Endodermal cell (in vitro differentiated cells): ENCODE data around the gene PRPF19. TPM values are rescaled to one million over a fixed set of nuclear protein-coding genes. Genes with fewer than 3 reads are reported as not detected.

Experiments
- DNase-seq: peaks from one replicate; pipeline ENCODE4 v3.0.0-alpha.2; 2017
- H3K27ac ChIP-seq: 2 replicates; pipeline ENCODE4 v1.5.1; 2013; ENCODE audit warnings: mild to moderate bottlenecking, low read depth, low read length, moderate library complexity
- H3K27me3 ChIP-seq: 2 replicates; pipeline ENCODE4 v1.6.1; 2013; ENCODE audit warnings: mild to moderate bottlenecking, low read length, moderate library complexity; ENCODE audit not compliant: insufficient read depth, control insufficient read depth, poor library complexity, severe bottlenecking
- H3K36me3 ChIP-seq: 2 replicates; pipeline ENCODE4 v1.7.0; 2013; ENCODE audit warnings: mild to moderate bottlenecking, low read length, moderate library complexity; ENCODE audit not compliant: control insufficient read depth, insufficient read depth
- H3K4me1 ChIP-seq: one replicate; pipeline ENCODE4 v1.7.0; 2013; ENCODE audit warnings: low read length; ENCODE audit not compliant: control insufficient read depth, insufficient read depth
- H3K4me3 ChIP-seq: 2 replicates; pipeline ENCODE4 v1.5.1; 2013; ENCODE audit warnings: mild to moderate bottlenecking, low read length, moderate library complexity
- H3K9ac ChIP-seq: 2 replicates; pipeline ENCODE4 v1.6.1; 2013; ENCODE audit warnings: mild to moderate bottlenecking, low read length, moderate library complexity; ENCODE audit not compliant: poor library complexity, severe bottlenecking; ENCODE audit errors: extremely low read depth
- H3K9me3 ChIP-seq: 2 replicates; pipeline ENCODE4 v1.6.1; 2013; ENCODE audit warnings: mild to moderate bottlenecking, low read length, moderate library complexity; ENCODE audit not compliant: control insufficient read depth
- H3K27ac Mint-ChIP-seq: 2 replicates; pipeline ENCODE4 v1.8.0; 2020; ENCODE audit warnings: mixed read lengths
- H3K27me3 Mint-ChIP-seq: 2 replicates; pipeline ENCODE4 v1.8.0; 2021; ENCODE audit warnings: mild to moderate bottlenecking, mixed read lengths; ENCODE audit not compliant: insufficient read depth
- H3K36me3 Mint-ChIP-seq: 2 replicates; pipeline ENCODE4 v1.8.0; 2020; ENCODE audit warnings: low read depth, mixed read lengths
- H3K4me1 Mint-ChIP-seq: 2 replicates; pipeline ENCODE4 v1.8.0; 2020; ENCODE audit warnings: mixed read lengths
- H3K4me3 Mint-ChIP-seq: 2 replicates; pipeline ENCODE4 v1.8.0; 2020; ENCODE audit warnings: mild to moderate bottlenecking, moderate library complexity, mixed read lengths
- H3K9me3 Mint-ChIP-seq: 2 replicates; pipeline ENCODE4 v1.8.0; 2020; ENCODE audit warnings: mild to moderate bottlenecking, mixed read lengths
- WGBS, 2 experiments: methylation state at CpG; one replicate each; pipeline versions ENCODE4 v1.1.5 to v1.1.7; 2013; ENCODE audit warnings: missing lambda C conversion rate in 2 of 2, mixed read lengths in 1 of 2; ENCODE audit not compliant: insufficient coverage in 1 of 2, insufficient read length in 1 of 2; 5-methylcytosine and 5-hydroxymethylcytosine counted together
- total RNA-seq, 2 donors: library from RNA; stranded (reverse); fragmentation: NEBNext Ultra II Directional in 1 of 2; extraction: Animal tissue kit (Norgen Biotek cat#: 25700) in 1 of 2; gene quantifications; 2 replicates in 1 of 2; 3 replicates in 1 of 2; pipeline ENCODE4 v1.2.1, GENCODE V29; 2021
- TF ChIP-seq, protein P1 (sequence below): fragments of 200-600 bp; sonication (generic); conservative IDR thresholded peaks from 2 replicates; pipeline ENCODE4 v1.5.0; 2021; ENCODE audit warnings: antibody characterized with exemption, mild to moderate bottlenecking

The PRPF19 gene
- total RNA-seq, 2 donors from 2014 or later: 106 to 109 TPM

DNA sequence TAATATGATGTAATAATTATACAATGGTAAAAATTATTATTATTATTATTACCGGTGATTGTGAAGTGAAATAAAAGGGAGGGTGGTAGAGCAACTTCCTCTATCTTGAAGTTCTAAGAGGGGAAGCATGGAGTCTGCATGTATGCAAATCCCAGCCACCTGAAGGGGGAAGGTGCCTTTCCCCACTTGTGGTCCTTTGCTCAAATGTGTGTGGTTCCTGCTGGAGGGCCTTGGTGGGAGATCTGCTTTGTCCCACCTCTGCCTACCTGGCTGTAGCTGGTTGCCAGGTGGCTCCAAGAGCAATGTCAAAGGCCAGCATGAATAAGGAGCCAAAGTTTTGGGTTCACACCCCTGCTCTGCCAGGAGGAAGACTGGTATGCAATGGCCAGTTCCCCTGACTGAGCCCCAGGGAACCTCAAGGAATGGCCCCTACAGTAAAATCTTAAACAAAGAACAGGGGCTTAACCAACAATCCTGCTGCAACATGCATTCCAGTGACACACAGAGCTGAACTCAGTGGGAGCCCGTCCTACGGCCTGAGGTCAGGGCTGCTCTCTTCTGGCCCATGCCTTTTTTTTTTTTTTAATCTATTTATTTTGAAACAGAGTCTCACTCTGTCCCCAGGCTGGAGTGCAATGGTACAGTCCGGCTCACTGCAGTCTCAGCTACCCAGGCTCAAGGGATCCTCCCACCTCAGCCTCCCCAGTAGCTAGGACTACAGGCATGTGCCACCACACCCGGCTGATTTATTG lies 26.4 kb upstream of the PRPF19 start:
- H3K27me3 ChIP-seq: no peaks in the 10 kb centered on the region
- Mint-ChIP-seq H3K27ac (no peak overlapping the region), H3K4me1 (no peaks in the 10 kb centered on the region), H3K4me3 (no peak overlapping the region), H3K27me3 (no peaks in the 10 kb centered on the region), H3K36me3 (peaks cover 42% of the 10 kb centered on the region), H3K9me3 (no peaks in the 10 kb centered on the region)
- no peaks in the 10 kb centered on the region for H3K4me1 ChIP-seq
- WGBS, 2 experiments: 73 to 84% methylated on average over 3 to 5 of the region's 5 CpGs
- peaks cover 39% of the 10 kb centered on the region for H3K36me3 ChIP-seq
- no peaks in the 10 kb centered on the region for H3K9me3 ChIP-seq
- peak overlapping the region; percentile 67 for H3K27ac ChIP-seq
- no peak overlapping the region for H3K4me3 ChIP-seq
- H3K9ac ChIP-seq: no peak overlapping the region
- DNase-seq: peak; percentile 67
- TF ChIP-seq, protein P1, sequence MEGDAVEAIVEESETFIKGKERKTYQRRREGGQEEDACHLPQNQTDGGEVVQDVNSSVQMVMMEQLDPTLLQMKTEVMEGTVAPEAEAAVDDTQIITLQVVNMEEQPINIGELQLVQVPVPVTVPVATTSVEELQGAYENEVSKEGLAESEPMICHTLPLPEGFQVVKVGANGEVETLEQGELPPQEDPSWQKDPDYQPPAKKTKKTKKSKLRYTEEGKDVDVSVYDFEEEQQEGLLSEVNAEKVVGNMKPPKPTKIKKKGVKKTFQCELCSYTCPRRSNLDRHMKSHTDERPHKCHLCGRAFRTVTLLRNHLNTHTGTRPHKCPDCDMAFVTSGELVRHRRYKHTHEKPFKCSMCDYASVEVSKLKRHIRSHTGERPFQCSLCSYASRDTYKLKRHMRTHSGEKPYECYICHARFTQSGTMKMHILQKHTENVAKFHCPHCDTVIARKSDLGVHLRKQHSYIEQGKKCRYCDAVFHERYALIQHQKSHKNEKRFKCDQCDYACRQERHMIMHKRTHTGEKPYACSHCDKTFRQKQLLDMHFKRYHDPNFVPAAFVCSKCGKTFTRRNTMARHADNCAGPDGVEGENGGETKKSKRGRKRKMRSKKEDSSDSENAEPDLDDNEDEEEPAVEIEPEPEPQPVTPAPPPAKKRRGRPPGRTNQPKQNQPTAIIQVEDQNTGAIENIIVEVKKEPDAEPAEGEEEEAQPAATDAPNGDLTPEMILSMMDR: no peak

DNA sequence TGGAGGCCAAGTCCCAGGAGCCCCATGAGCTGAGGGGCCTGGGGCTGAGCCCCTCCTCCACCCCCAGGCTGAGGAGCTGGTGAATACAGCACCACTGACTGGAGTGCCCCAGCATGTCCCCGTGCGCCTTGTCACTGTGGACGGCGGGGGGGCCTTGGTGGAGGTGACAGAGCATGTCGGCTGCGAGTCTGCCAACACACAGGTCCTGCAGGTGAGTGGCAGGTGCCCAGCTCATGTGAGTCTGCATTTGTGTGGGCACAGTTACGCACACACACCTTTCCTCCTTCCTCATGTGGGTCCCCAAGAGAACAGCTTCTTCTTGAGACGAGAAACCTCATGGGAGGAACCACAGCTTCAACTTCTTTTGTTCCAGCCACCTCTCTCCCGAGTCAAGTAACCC lies 25.5 kb upstream of the PRPF19 start:
- no peaks in the 10 kb centered on the region for H3K27me3 Mint-ChIP-seq
- H3K36me3 ChIP-seq: peaks cover 39% of the 10 kb centered on the region
- no peaks in the 10 kb centered on the region for H3K9me3 ChIP-seq
- H3K4me3 ChIP-seq: no peak overlapping the region
- no peak overlapping the region for H3K9ac ChIP-seq
- H3K27ac ChIP-seq: no peak overlapping the region
- TF ChIP-seq, protein P1: no peak
- no peaks in the 10 kb centered on the region for H3K27me3 ChIP-seq
- no peaks in the 10 kb centered on the region for H3K4me1 ChIP-seq
- H3K36me3 Mint-ChIP-seq: peaks cover 46% of the 10 kb centered on the region
- H3K4me1 Mint-ChIP-seq: no peaks in the 10 kb centered on the region
- DNase-seq: no peak
- H3K4me3 Mint-ChIP-seq: no peak overlapping the region
- WGBS, 2 experiments: 91 to 99% methylated on average over 8 to 9 of the region's 9 CpGs
- no peak overlapping the region for H3K27ac Mint-ChIP-seq
- H3K9me3 Mint-ChIP-seq: no peaks in the 10 kb centered on the region

DNA sequence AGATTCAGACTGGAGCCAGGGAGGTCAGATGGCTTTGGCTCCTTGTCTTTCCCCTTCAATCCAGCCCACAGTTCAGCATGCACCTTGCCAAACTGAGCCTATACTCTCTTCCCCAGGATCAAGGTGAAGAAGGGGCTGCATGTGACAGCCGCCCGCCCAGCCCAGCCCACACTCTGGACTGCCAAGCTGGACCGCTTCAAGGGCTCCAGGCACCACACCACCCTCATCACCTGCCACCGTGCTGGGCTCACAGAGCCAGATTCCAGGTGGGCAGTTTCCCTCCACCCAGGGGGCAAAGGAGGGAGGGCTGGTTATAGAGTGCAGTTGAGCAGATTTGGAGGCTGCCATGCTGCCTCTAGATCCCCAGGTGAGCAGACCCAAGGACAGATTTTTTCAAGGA lies 24.0 kb upstream of the PRPF19 start:
- Histone ChIP-seq H3K4me1 (no peaks in the 10 kb centered on the region), H3K27ac (no peak overlapping the region), H3K27me3 (no peaks in the 10 kb centered on the region), H3K36me3 (peaks cover 39% of the 10 kb centered on the region), H3K9ac (no peak overlapping the region), H3K9me3 (no peaks in the 10 kb centered on the region), H3K4me3 (no peak overlapping the region)
- no peak overlapping the region for H3K27ac Mint-ChIP-seq
- H3K27me3 Mint-ChIP-seq: peaks cover 4% of the 10 kb centered on the region
- H3K4me1 Mint-ChIP-seq: peaks cover 7% of the 10 kb centered on the region
- no peak for DNase-seq
- 95 to 100% methylated on average over 1 to 4 of the region's 4 CpGs for WGBS, 2 experiments
- H3K9me3 Mint-ChIP-seq: no peaks in the 10 kb centered on the region
- TF ChIP-seq, protein P1: no peak
- no peak overlapping the region for H3K4me3 Mint-ChIP-seq
- H3K36me3 Mint-ChIP-seq: peaks cover 50% of the 10 kb centered on the region
